ENCODE measurements around the gene MAP3K5. TPM values are rescaled to one million over a fixed set of nuclear protein-coding genes. Genes with fewer than 3 reads are reported as not detected.
"Not testable (repeated sequence)": the region's sequence is repeated elsewhere in the genome, so short reads cannot be mapped to it uniquely, and the experiment has no call there.

The MAP3K5 gene
- total and polyA plus RNA-seq, 9 donors, result 37.0 to 217 (median 80.2) TPM

DNA sequence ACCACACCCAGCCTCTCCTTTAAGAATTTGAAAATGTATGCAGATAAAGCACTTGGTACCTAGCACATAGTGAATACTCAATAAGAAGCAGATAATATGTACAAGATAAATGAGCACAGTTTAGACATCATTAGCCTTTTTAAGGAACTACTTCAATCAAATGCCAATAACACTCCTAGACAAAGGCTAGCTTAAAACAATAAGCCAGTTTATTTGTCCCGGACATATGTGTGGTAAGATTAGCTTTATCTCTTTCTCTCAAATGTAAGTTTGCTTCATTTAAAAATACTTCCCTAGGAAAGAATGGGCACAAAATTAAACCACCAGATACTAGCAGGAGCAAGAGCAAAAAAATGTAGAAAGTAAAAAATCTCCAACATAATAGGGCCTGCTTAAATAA lies 73.8 kb downstream of the MAP3K5 start:
- no peak for DNase-seq
- Histone ChIP-seq H3K4me1 (ENCODE audit: insufficient read depth) (peaks cover 7% of the 10 kb centered on the region), H3K9me3 (no peaks in the 10 kb centered on the region), H3K27me3 (no peaks in the 10 kb centered on the region), H3K4me3 (no peak overlapping the region), H3K36me3 (no peaks in the 10 kb centered on the region), H3K27ac (no peak overlapping the region)
- TF ChIP-seq EP300 (IDR thresholded peaks at IDR 0.05), result no peak
- TF ChIP-seq, protein P1, sequence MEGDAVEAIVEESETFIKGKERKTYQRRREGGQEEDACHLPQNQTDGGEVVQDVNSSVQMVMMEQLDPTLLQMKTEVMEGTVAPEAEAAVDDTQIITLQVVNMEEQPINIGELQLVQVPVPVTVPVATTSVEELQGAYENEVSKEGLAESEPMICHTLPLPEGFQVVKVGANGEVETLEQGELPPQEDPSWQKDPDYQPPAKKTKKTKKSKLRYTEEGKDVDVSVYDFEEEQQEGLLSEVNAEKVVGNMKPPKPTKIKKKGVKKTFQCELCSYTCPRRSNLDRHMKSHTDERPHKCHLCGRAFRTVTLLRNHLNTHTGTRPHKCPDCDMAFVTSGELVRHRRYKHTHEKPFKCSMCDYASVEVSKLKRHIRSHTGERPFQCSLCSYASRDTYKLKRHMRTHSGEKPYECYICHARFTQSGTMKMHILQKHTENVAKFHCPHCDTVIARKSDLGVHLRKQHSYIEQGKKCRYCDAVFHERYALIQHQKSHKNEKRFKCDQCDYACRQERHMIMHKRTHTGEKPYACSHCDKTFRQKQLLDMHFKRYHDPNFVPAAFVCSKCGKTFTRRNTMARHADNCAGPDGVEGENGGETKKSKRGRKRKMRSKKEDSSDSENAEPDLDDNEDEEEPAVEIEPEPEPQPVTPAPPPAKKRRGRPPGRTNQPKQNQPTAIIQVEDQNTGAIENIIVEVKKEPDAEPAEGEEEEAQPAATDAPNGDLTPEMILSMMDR (IDR thresholded peaks at IDR 0.05), result no peak
- 55 to 68% (median 55%) methylated on average over 1 of the region's 1 CpG for WGBS, 3 donors
- intact Hi-C loops (cut with DNase I), result no loop called here

DNA sequence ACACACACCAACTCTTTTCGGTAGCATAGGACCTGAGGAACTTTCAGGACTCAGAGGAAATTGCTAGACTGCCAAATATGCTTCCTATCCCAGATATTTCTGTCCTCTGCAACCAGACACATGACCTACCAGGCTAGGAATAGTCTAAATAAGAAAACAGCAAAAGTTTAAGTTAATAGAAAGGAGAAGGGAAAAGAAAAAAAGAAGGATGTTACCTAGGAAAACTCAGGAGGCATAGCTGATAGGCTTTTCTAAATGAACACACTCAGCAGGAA lies 74.6 kb downstream of the MAP3K5 start:
- no peak overlapping the region for H3K4me3 ChIP-seq
- peak overlapping the region in 1 of 2 donors; percentile 46 for H3K27ac ChIP-seq
- H3K4me1 ChIP-seq (ENCODE audit: insufficient read depth), result peaks cover 7% of the 10 kb centered on the region
- no peaks in the 10 kb centered on the region for H3K27me3 ChIP-seq
- TF ChIP-seq, protein P1 (IDR thresholded peaks at IDR 0.05), result no peak
- TF ChIP-seq POLR2A (IDR thresholded peaks at IDR 0.05) (no peak), EP300 (IDR thresholded peaks at IDR 0.05) (no peak)
- no peak for DNase-seq
- intact Hi-C loops (cut with DNase I), result no loop called here
- no peaks in the 10 kb centered on the region for H3K9me3 ChIP-seq
- 0% methylated on average over 1 of the region's 1 CpG for WGBS, 3 donors
- H3K36me3 ChIP-seq, result no peaks in the 10 kb centered on the region

DNA sequence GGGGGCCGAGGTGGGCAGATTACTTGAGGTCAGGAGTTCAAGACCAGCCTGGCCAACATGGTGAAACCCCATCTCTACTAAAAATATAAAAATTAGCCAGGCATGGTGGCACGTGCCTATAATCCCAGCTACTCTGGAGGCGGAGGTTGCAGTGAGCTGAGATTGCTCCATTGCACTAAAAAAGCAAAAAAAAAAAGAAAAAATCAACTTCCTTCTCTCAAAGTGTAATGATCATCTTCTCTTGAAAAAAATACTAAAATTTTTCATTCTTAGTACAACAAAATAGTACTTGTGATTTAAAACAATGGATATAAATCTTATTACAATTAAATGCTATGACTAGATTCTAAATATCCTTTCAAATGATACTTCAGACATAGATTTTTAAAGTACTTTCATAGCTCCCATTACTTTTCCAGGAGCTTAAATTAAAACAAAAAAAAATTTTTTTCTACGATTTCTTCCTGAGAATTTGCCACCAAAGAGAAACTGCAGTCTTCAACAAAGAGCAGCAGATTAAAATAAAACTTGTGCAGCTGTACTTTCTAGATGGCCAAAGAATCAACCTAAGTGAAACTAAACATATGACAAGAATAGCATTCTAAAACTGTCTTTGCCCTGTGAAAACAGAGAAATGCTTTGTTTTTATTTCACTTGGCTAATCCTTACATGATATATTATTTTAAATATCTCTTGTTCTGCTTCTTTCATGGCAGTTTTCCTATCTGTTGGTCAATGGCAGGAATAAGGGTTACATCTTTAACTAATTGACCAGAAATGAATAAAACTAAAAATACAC lies 75.2 kb downstream of the MAP3K5 start:
- Histone ChIP-seq H3K36me3 (no peaks in the 10 kb centered on the region), H3K4me1 (ENCODE audit: insufficient read depth) (peaks cover 7% of the 10 kb centered on the region), H3K27ac (peak overlapping the region in 1 of 2 donors; percentile 46), H3K4me3 (no peak overlapping the region), H3K27me3 (no peaks in the 10 kb centered on the region), H3K9me3 (no peaks in the 10 kb centered on the region)
- intact Hi-C loops (cut with DNase I), result no loop called here
- 15 to 31% (median 20%) methylated on average over 4 of the region's 4 CpGs for WGBS, 3 donors
- TF ChIP-seq, protein P1 (IDR thresholded peaks at IDR 0.05), result no peak
- TF ChIP-seq EP300 (IDR thresholded peaks at IDR 0.05) (no peak), POLR2A (IDR thresholded peaks at IDR 0.05) (no peak)
- DNase-seq, result no peak

DNA sequence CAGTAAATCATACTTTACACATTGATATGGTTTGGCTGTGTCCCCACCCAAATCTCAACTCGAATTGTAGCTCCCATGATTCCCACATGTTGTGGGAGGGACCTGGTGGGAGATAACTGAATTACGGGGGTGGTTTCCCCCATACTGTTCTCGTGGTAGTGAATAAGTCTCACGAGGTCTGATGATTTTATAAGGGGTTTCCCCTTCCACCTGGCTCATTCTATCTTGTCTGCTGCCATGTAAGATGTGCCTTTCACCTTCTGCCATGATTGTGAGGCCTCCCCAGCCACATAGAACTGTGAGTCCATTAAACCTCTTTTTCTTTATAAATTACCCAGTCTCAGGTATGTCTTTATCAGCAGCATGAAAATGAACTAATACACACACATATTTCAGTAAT lies 79.6 kb downstream of the MAP3K5 start:
- H3K27ac ChIP-seq; H3K9me3 ChIP-seq; H3K4me3 ChIP-seq; DNase-seq; H3K27me3 ChIP-seq; intact Hi-C loops (cut with DNase I); H3K36me3 ChIP-seq: not testable (repeated sequence)
- H3K4me1 ChIP-seq (ENCODE audit: insufficient read depth), result peaks cover 12% of the 10 kb centered on the region
- 72 to 83% (median 78%) methylated on average over 4 of the region's 4 CpGs for WGBS, 3 donors

DNA sequence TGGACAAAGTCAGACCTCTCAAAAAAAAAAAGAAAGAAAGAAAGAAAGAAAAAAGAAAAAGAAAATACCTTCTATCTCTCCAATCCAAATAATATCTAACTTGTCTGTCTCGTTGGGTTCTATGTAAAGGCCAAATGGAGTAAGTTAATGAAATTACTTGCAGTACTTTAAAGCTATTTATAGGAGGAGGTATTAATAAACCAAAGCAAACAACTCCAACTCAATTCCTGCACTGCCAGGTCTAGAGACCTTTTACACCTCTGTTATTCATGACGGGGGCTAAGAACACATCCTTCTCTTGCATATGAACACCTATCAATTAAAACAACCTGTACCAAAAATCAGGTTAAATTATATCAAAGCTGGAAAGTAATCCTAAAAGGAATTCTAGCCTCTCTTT lies 80.6 kb downstream of the MAP3K5 start:
- no peak overlapping the region for H3K27ac ChIP-seq
- TF ChIP-seq, protein P1 (IDR thresholded peaks at IDR 0.05), result no peak
- TF ChIP-seq POLR2A (IDR thresholded peaks at IDR 0.05) (no peak), EP300 (IDR thresholded peaks at IDR 0.05) (no peak)
- H3K9me3 ChIP-seq, result no peaks in the 10 kb centered on the region
- DNase-seq, result no peak
- no peaks in the 10 kb centered on the region for H3K27me3 ChIP-seq
- 85 to 92% (median 87%) methylated on average over 2 of the region's 2 CpGs for WGBS, 3 donors
- no peaks in the 10 kb centered on the region for H3K36me3 ChIP-seq
- intact Hi-C loops (cut with DNase I), result no loop called here
- H3K4me1 ChIP-seq (ENCODE audit: insufficient read depth), result peaks cover 12% of the 10 kb centered on the region
- no peak overlapping the region for H3K4me3 ChIP-seq
